BE2C (cell line): ENCODE data around the gene MT1A.

Experiments
- DNase-seq: peaks from one replicate; pipeline ENCODE4 v3.0.0-alpha.2; 2020
- H3K27me3 ChIP-seq: fragments of 250-450 bp; sonication (Bioruptor Pico); 2 replicates; pipeline ENCODE4 v1.5.1; 2020; ENCODE audit warnings: mild to moderate bottlenecking
- H3K36me3 ChIP-seq: fragments of 250-450 bp; sonication (Bioruptor Pico); 2 replicates; pipeline ENCODE4 v1.5.1; 2020; ENCODE audit warnings: mild to moderate bottlenecking
- H3K4me1 ChIP-seq: fragments of 250-450 bp; sonication (Bioruptor Pico); 2 replicates; pipeline ENCODE4 v1.5.1; 2020
- H3K4me3 ChIP-seq: 2 replicates; pipeline ENCODE4 v1.5.1; 2011; ENCODE audit warnings: low read depth, low read length
- H3K9me3 ChIP-seq: fragments of 250-450 bp; sonication (Bioruptor Pico); 2 replicates; pipeline ENCODE4 v1.5.1; 2020
- CTCF ChIP-seq: IDR thresholded peaks from 2 replicates; pipeline ENCODE4 v1.5.1; 2012; ENCODE audit warnings: mild to moderate bottlenecking, low read depth, low read length

The MT1A gene

GRCh38 chr16:56647641-56648431 is 9.4 kb downstream of the MT1A start:
- no peak for TF ChIP-seq CTCF
- Histone ChIP-seq H3K27me3 (peaks cover 31% of the 10 kb centered on the region), H3K36me3 (no peaks in the 10 kb centered on the region), H3K4me3 (no peak overlapping the region), H3K9me3 (no peaks in the 10 kb centered on the region), H3K4me1 (no peaks in the 10 kb centered on the region)
- DNase-seq = no peak

GRCh38 chr16:56649271-56649670 is 10.8 kb downstream of the MT1A start:
- Histone ChIP-seq H3K4me1 (no peaks in the 10 kb centered on the region), H3K4me3 (no peak overlapping the region), H3K36me3 (no peaks in the 10 kb centered on the region), H3K9me3 (no peaks in the 10 kb centered on the region), H3K27me3 (peaks cover 19% of the 10 kb centered on the region)
- no peak for TF ChIP-seq CTCF
- DNase-seq = no peak

GRCh38 chr16:56649820-56650219 is 11.4 kb downstream of the MT1A start:
- no peak overlapping the region for H3K4me3 ChIP-seq
- peaks cover 16% of the 10 kb centered on the region for H3K27me3 ChIP-seq
- H3K9me3 ChIP-seq = no peaks in the 10 kb centered on the region
- no peaks in the 10 kb centered on the region for H3K36me3 ChIP-seq
- no peak for TF ChIP-seq CTCF
- DNase-seq = no peak
- H3K4me1 ChIP-seq = no peaks in the 10 kb centered on the region

GRCh38 chr16:56651586-56651985 is 13.1 kb downstream of the MT1A start, which contains the start of gene MT1B:
MT1B (plus strand) TSS chr16:56651886; CDS start chr16:56651954, 68 bp downstream.
- no peak for TF ChIP-seq CTCF
- no peaks in the 10 kb centered on the region for H3K4me1 ChIP-seq
- no peaks in the 10 kb centered on the region for H3K36me3 ChIP-seq
- no peak within 1 kb of the TSS for H3K4me3 ChIP-seq
- peaks cover 12% of the 10 kb centered on the region for H3K27me3 ChIP-seq
- DNase-seq = no peak
- H3K9me3 ChIP-seq = no peaks in the 10 kb centered on the region

- Histone ChIP-seq H3K27me3 (peaks cover 3% of the 10 kb centered on the region), H3K36me3 (no peaks in the 10 kb centered on the region), H3K4me3 (no peak overlapping the region), H3K9me3 (no peaks in the 10 kb centered on the region), H3K4me1 (no peaks in the 10 kb centered on the region)
- DNase-seq = no peak
- no peak for TF ChIP-seq CTCF
Observed at GRCh38 chr16:56652600-56652999, 14.1 kb downstream of the MT1A start.

- Histone ChIP-seq H3K36me3 (no peaks in the 10 kb centered on the region), H3K4me1 (no peaks in the 10 kb centered on the region), H3K9me3 (no peaks in the 10 kb centered on the region), H3K4me3 (no peak overlapping the region), H3K27me3 (peaks cover 7% of the 10 kb centered on the region)
- no peak for DNase-seq
- no peak for TF ChIP-seq CTCF
Observed at GRCh38 chr16:56653218-56653617, 14.8 kb downstream of the MT1A start.
